ENCODE results near the gene MAPRE2. TPM values are rescaled to one million over a fixed set of nuclear protein-coding genes. Genes with fewer than 3 reads are reported as not detected.

Gene MAPRE2
- total and polyA plus RNA-seq, 2 experiments from 2014 or later, result 11.2 to 16.1 TPM

GRCh38 chr18:35022426-35023001 lies 18.7 kb upstream of the MAPRE2 start:
- 81 to 91% methylated on average over 1 of the region's 1 CpG for WGBS, 2 experiments (ENCODE audit: low coverage in 1 of 2, low lambda C conversion rate in 2 of 2, missing lambda C conversion rate in 2 of 2)
- in situ Hi-C loops (cut with MboI), result no loop called here

GRCh38 chr18:35024196-35024595 lies 17.0 kb upstream of the MAPRE2 start:
- Histone ChIP-seq H3F3A (ENCODE audit: insufficient read depth) (peaks cover 31% of the 10 kb centered on the region), H3K9me2 (ENCODE audit: insufficient read depth) (no peaks in the 10 kb centered on the region), H3K9me3 (ENCODE audit: low read depth) (no peaks in the 10 kb centered on the region), H2AFZ (no peak overlapping the region), H3K4me3 (no peak overlapping the region), H3K27me3 (replicated peaks; ENCODE audit: insufficient read depth) (no peaks in the 10 kb centered on the region), H4K20me1 (ENCODE audit: insufficient read depth) (no peaks in the 10 kb centered on the region), H3K9ac (no peak overlapping the region), H3K27ac (no peak overlapping the region), H3K4me1 (ENCODE audit: insufficient read depth) (peaks cover 43% of the 10 kb centered on the region), H3K79me2 (ENCODE audit: insufficient read depth) (no peaks in the 10 kb centered on the region), H3K4me2 (ENCODE audit: unreplicated experiment) (peak overlapping the region; percentile 16), H3K36me3 (ENCODE audit: low read depth) (no peaks in the 10 kb centered on the region)
- TF ChIP-seq EZH2 (IDR thresholded peaks at IDR 0.05; ENCODE audit: insufficient read depth, poor library complexity, severe bottlenecking) (no peak), EZH2phosphoT487 (IDR thresholded peaks at IDR 0.05; ENCODE audit: insufficient read depth, low read depth) (no peak)
- WGBS, 2 experiments (ENCODE audit: low coverage in 1 of 2, low lambda C conversion rate in 2 of 2, missing lambda C conversion rate in 2 of 2), result 55 to 58% methylated on average over 3 of the region's 3 CpGs
- peak; percentile 46 for DNase-seq
- in situ Hi-C loops (cut with MboI), result no loop called here

More at GRCh38 chr18:35022426-35023001, 18.7 kb upstream of the MAPRE2 start:
- no peaks in the 10 kb centered on the region for H4K20me1 ChIP-seq (ENCODE audit: insufficient read depth)
- H3K36me3 ChIP-seq (ENCODE audit: low read depth), result no peaks in the 10 kb centered on the region
- H3K27me3 ChIP-seq (replicated peaks; ENCODE audit: insufficient read depth), result no peaks in the 10 kb centered on the region
- peaks cover 29% of the 10 kb centered on the region for H3K4me1 ChIP-seq (ENCODE audit: insufficient read depth)
- H3K27ac ChIP-seq, result no peak overlapping the region
- H3K9me2 ChIP-seq (ENCODE audit: insufficient read depth), result no peaks in the 10 kb centered on the region
- peaks cover 25% of the 10 kb centered on the region for H3F3A ChIP-seq (ENCODE audit: insufficient read depth)
- H3K79me2 ChIP-seq (ENCODE audit: insufficient read depth), result no peaks in the 10 kb centered on the region
- no peak overlapping the region for H3K9ac ChIP-seq
- H2AFZ ChIP-seq, result no peak overlapping the region
- no peak overlapping the region for H3K4me2 ChIP-seq (ENCODE audit: unreplicated experiment)
- DNase-seq, result no peak
- TF ChIP-seq EZH2 (IDR thresholded peaks at IDR 0.05; ENCODE audit: insufficient read depth, poor library complexity, severe bottlenecking) (no peak), EZH2phosphoT487 (IDR thresholded peaks at IDR 0.05; ENCODE audit: insufficient read depth, low read depth) (no peak)
- no peaks in the 10 kb centered on the region for H3K9me3 ChIP-seq (ENCODE audit: low read depth)
- no peak overlapping the region for H3K4me3 ChIP-seq

- H3F3A ChIP-seq (ENCODE audit: insufficient read depth), result peaks cover 30% of the 10 kb centered on the region
- H3K4me2 ChIP-seq (ENCODE audit: unreplicated experiment), result peak overlapping the region; percentile 16
- H3K9me2 ChIP-seq (ENCODE audit: insufficient read depth), result no peaks in the 10 kb centered on the region
- H3K27ac ChIP-seq, result peak overlapping the region; percentile 17
- H3K27me3 ChIP-seq (replicated peaks; ENCODE audit: insufficient read depth), result no peaks in the 10 kb centered on the region
- 0 out of 2 replicates have a peak overlapping the region, but pooled peaks have one; percentile 1 for H2AFZ ChIP-seq
- 0 to 14% methylated on average over 1 of the region's 1 CpG for WGBS, 2 experiments (ENCODE audit: low coverage in 1 of 2, low lambda C conversion rate in 2 of 2, missing lambda C conversion rate in 2 of 2)
- no peak overlapping the region for H3K9ac ChIP-seq
- H3K79me2 ChIP-seq (ENCODE audit: insufficient read depth), result no peaks in the 10 kb centered on the region
- no peaks in the 10 kb centered on the region for H4K20me1 ChIP-seq (ENCODE audit: insufficient read depth)
- H3K4me3 ChIP-seq, result no peak overlapping the region
- H3K36me3 ChIP-seq (ENCODE audit: low read depth), result no peaks in the 10 kb centered on the region
- in situ Hi-C loops (cut with MboI), result no loop called here
- TF ChIP-seq EZH2phosphoT487 (IDR thresholded peaks at IDR 0.05; ENCODE audit: insufficient read depth, low read depth), result no peak
- no peak for TF ChIP-seq EZH2 (IDR thresholded peaks at IDR 0.05; ENCODE audit: insufficient read depth, poor library complexity, severe bottlenecking)
- no peaks in the 10 kb centered on the region for H3K9me3 ChIP-seq (ENCODE audit: low read depth)
- H3K4me1 ChIP-seq (ENCODE audit: insufficient read depth), result peaks cover 46% of the 10 kb centered on the region
- peak; percentile 82 for DNase-seq
Observed at GRCh38 chr18:35024965-35025364, 16.2 kb upstream of the MAPRE2 start.

GRCh38 chr18:35026407-35027061 lies 14.7 kb upstream of the MAPRE2 start:
- Histone ChIP-seq H3K27me3 (replicated peaks; ENCODE audit: insufficient read depth) (no peaks in the 10 kb centered on the region), H3K4me1 (ENCODE audit: insufficient read depth) (peaks cover 46% of the 10 kb centered on the region), H3K4me2 (ENCODE audit: unreplicated experiment) (no peak overlapping the region), H4K20me1 (ENCODE audit: insufficient read depth) (no peaks in the 10 kb centered on the region), H3K36me3 (ENCODE audit: low read depth) (no peaks in the 10 kb centered on the region), H3K27ac (no peak overlapping the region), H2AFZ (no peak overlapping the region), H3K9me3 (ENCODE audit: low read depth) (no peaks in the 10 kb centered on the region), H3K9me2 (ENCODE audit: insufficient read depth) (no peaks in the 10 kb centered on the region), H3K9ac (no peak overlapping the region), H3F3A (ENCODE audit: insufficient read depth) (peaks cover 23% of the 10 kb centered on the region), H3K4me3 (no peak overlapping the region), H3K79me2 (ENCODE audit: insufficient read depth) (no peaks in the 10 kb centered on the region)
- no peak for DNase-seq
- in situ Hi-C loops (cut with MboI), result no loop called here
- TF ChIP-seq EZH2phosphoT487 (IDR thresholded peaks at IDR 0.05; ENCODE audit: insufficient read depth, low read depth) (no peak), EZH2 (IDR thresholded peaks at IDR 0.05; ENCODE audit: insufficient read depth, poor library complexity, severe bottlenecking) (no peak)
- 95 to 98% methylated on average over 5 of the region's 5 CpGs for WGBS, 2 experiments (ENCODE audit: low coverage in 1 of 2, low lambda C conversion rate in 2 of 2, missing lambda C conversion rate in 2 of 2)
